GM19043 (cell line): Measurements from ENCODE around the gene CAMK2N2.

Experiments
- ATAC-seq: cut with Tn5 transposase; IDR thresholded peaks from one replicate; pipeline ENCODE4 v1.9.1; 2021; ENCODE audit warnings: low read depth; ENCODE audit not compliant: unreplicated experiment

Gene CAMK2N2

GRCh38 chr3:184228376-184229137 lies 32.8 kb downstream of the CAMK2N2 start:
- no peak for ATAC-seq

- no peak for ATAC-seq
These were observed 33.8 kb downstream of the CAMK2N2 start for GRCh38 chr3:184227481-184227935.

- ATAC-seq, result no peak
These were observed 37.4 kb downstream of the CAMK2N2 start for GRCh38 chr3:184223946-184224345.

- ATAC-seq, result no peak
These were observed 38.8 kb downstream of the CAMK2N2 start for GRCh38 chr3:184222521-184222920.

- no peak for ATAC-seq
These were observed 42.5 kb downstream of the CAMK2N2 start for GRCh38 chr3:184218814-184219213.

- no peak for ATAC-seq
These were observed 49.6 kb downstream of the CAMK2N2 start for GRCh38 chr3:184211718-184212117.

- ATAC-seq, result no peak
These were observed 50.1 kb downstream of the CAMK2N2 start for GRCh38 chr3:184211297-184211696.
